GM18907 (cell line): ENCODE results near the gene DENND6B.
"Not testable (repeated sequence)": the region's sequence is repeated elsewhere in the genome, so short reads cannot be mapped to it uniquely, and the experiment has no call there.

Experiments used
- ATAC-seq: cut with Tn5 transposase; IDR thresholded peaks from one replicate; pipeline ENCODE4 v1.9.1; 2021; ENCODE audit warnings: mild to moderate bottlenecking, moderate library complexity; ENCODE audit not compliant: unreplicated experiment

The DENND6B gene

DNA sequence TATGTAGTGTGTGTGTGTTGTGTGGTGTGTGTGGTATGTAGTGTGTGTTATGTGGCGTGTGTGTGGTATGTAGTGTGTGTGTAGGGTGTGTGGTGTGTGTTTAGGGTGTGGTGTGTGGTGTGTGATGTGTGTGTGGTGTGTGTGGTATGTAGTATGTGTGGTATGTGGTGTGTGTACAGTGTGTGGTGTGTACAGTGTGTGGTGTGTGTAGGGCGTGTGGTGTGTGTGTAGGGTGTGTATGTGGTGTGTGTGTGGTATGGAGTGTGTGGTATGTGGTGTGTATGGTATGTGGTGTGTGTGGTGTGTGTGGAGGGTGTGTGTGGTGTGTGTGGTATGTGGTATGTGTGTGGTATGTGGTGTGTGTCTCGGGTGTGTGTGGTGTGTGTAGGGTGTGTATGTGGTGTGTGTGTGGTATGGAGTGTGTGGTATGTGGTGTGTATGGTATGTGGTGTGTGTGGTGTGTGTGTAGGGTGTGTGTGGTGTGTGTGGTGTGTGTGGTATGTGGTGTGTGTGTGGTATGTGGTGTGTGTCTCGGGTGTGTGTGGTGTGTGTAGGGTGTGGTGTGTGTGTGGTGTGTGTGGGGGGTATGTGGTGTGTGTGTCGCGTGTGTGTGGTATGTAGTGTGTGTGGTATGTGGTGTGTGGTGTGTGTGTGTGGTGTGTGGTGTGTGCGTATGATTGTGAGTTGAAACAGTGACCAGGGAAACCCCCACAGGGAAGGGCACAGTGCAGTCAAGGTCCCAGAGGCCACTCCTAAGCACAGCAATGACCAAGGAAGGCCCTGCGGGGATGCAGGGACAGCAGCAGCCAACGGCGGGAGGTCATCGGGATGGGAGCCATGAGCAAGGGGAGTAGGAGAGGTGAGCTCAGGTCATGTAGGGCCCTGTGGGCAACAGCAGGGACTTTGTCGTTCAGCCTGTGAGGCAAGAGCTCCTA lies 13.4 kb upstream of the DENND6B start:
- ATAC-seq: no peak

DNA sequence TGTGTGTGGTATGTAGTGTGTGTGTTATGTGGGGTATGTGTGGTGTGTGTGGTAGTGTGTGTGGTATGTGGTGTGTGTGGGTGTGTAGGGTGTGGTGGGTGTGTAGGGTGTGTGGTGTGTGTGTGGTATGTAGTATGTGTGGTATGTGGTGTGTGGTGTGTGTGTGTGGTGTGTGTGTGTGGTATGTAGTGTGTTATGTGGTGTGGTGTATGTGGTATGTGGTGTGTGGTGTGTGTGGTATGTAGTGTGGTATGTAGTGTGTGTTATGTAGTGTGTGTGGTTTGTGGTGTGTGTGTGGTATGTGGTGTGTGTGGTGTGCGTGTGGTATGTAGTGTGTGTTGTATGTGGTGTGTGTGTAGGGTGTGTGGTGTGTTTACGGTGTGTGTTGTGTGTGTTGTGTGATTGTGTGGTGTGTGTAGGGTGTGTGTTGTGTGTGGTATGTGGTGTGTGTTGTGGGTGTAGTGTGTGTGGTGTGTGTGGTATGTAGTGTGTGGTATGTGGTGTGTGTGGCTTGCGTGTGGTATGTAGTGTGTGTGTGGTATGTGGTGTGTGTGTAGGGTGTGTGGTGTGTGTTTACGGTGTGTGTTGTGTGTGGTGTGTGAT lies 12.1 kb upstream of the DENND6B start:
- no peak for ATAC-seq

DNA sequence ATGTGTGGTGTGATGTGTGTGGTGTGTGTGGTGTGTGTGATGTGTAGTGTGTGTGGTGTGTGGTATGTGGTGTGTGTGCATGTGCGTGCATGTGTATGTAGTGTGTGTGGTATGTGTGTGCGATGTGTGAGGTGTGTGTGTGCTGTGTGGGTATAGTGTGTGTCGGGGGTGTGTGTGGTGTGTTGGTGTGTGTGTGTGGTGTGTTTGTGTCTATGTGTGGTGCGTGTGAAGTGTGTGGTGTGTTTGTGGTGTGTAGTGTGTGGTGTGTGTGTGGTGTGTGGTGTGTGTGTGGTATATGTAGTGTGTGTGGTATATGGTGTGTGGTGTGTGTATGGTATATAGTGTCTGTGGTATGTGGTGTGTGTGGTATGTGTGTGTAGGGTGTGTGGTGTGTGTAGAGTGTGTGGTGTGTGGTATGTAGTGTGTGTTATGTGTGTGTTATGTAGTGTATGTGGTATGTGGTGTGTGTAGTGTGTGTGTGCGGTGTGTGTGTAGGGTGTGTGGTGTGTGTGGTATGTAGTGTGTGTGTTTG lies 11.3 kb upstream of the DENND6B start:
- no peak for ATAC-seq

DNA sequence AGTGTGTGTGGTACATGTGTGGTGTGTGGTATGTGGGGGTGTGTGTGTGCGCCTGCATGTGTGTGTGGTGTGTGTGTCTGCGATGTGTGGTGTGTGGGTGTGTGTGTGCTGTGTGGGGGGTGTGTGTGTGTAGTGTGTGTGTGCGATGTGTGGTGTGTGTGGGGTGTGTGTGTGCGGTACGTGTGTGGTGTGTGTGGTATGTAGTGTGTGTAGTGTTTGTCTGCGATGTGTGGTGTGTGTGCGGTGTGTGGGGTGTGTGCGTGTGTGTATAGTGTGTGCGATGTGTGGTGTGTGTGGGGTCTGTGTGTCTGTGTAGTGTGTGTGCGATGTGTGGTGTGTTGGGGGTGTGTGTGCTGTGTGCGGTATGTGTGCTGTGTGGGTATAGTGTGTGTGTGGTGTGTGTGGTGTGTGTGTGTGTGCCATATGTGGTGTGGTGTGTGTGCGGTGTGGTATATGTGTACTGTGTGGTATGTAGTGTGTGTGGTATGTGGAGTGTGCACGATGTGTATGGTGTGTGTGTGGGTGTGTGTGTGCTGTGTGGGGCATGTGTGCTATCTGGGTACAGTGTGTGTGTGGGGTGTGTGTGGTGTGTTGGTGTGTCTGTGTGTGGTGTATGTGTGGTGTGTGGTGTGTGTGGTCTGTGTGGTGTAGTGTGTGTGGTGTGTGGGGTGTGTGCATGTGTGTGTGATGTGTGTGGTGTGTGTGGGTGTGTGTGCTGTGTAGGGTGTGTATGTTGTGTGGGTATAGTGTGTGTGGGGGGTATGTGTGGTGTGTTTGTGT lies 10.6 kb upstream of the DENND6B start:
- no peak for ATAC-seq

DNA sequence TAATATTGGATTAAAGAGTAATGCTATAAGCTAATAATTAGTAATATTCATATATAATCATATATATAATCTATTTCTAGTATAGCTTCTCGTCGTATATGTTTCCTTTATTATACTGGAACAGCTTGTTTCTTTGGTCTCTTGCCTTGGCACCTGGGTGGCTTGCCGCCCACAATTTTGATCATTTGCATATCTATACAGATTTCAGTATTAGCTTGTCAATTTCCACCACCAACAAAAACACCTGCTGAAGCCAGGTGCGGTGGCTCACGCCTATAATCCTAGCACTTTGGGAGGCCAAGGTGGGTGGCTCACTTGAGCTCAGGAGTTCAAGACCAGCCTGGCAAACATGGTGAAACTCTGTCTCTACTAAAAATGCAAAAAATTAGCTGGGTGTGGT lies 7.6 kb upstream of the DENND6B start:
- ATAC-seq: not testable (repeated sequence)

DNA sequence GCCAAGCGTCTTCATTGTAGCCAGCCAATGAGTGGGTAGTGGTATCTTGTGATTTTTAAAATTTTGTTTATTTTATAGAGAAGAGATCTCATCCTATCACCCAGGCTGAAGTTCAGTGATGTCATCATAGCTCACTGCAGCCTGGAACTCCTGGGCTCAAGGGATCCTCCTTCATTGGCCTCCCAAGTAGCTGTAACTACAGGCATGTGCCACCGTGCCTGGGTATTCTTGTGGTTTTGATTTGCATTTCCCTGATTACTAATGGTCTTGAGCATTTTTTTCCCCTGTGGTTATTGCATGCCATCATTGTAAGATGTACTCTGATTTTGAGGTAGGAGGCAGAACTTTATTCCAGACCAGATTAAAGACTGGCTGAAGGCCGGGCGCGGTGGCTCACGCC lies 2.4 kb upstream of the DENND6B start:
- ATAC-seq: no peak

DNA sequence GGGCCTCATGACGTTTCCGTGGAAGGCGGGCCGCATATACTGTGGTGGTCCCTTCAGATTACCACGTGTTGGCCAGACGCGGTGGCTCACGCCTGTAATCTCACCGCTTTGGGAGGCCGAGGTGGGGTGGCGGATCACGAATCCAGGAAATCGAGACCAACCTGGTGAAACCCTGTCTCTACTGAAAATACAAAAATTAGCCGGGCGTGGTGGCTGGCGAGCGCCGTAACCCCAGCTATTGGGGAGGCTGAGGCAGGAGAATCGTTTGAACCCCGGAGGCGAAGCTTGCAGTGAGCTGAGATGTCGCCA lies 853 bp upstream of the DENND6B start:
- ATAC-seq: no peak

DNA sequence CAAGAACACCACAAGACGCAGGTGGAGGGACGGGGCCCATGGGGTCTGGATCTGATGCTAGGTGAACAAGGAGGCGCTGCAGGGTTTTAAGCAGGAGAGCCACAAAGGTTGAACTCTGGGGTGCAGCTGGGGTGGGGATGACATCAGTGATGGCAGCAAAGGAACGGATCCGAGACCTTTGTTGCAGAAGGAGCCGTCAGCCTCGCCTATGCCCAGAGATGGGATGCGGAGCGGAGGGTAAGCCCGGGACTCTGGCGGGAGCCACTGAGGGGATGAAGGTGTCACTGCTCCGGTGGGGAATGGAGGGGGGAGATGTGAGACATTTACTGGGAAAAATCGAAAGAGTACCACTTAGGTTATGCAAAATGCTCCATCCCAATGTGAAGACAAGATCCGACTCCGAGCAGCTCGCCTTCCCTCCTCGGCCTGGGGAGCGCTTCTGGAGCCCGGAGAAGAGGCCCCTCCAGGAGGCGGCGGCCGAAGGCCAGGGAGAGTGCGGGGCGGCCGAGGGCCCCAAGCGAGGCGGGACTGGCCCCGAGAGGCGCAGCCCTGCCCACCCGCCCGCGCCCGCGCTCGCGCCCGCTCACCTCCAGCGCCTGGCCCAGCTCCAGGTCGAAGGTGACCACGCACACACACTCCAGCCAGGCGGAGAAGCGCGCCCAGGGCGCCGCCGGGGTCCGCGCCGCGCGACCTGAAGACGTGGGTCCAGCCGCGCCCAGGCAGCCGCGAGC lies 422 bp downstream of the DENND6B start:
- no peak for ATAC-seq

DNA sequence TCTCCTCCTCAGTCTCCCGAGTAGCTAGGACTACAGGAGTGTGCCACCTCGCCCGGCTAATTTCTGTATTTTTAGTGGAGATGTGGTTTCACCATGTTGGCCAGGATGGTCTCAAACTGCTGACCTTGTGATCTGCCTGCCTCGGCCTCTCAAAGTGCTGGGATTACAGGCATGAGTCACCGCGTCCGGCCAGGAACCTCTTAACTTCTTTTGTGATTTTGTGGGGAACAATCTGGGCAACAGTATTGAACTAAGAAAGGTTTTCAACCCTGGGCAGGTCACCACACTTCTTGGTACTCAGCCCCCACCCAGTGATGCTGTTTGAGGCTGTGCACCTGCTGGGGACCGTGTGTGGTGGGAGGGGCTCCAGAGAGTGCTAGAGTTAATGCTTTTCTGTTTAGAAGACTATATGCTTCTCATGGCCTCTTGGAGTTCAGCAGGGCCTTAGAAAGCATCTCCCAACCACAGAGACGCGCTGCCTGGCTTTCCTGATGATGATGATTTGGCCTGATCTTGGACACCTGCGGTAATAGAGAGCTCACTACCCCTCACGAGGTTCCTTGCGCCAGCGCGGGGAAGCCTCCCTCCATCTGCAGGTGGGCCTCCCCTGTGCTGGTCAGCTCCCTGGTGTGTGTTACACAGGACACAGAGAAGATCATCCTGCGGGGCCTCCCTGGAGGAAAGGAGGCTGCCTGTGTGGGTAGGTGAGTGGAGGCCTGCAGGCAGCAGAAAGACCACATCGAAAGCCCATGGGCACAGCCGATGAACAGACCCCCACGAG lies 1.2 kb downstream of the DENND6B start:
- no peak for ATAC-seq

DNA sequence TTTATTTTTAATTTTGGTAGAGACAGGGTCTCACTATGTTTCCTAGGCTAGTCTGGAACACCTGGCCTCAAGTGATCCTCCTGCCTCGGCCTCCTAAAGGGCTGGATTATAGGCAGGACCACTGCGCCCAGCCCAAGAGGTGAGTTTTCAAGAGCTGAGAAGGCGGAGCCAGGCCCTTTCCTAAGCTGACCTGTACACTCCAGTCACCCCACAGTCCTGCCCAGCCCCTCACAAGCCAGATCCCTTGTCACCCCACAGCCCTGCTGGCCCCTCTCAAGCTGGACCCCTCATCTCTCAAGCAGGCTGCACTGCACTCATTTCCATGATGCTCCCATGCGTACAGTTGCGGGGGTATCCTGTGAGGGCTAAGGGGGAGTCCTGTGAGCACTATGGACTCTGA lies 2.9 kb downstream of the DENND6B start:
- ATAC-seq: no peak

DNA sequence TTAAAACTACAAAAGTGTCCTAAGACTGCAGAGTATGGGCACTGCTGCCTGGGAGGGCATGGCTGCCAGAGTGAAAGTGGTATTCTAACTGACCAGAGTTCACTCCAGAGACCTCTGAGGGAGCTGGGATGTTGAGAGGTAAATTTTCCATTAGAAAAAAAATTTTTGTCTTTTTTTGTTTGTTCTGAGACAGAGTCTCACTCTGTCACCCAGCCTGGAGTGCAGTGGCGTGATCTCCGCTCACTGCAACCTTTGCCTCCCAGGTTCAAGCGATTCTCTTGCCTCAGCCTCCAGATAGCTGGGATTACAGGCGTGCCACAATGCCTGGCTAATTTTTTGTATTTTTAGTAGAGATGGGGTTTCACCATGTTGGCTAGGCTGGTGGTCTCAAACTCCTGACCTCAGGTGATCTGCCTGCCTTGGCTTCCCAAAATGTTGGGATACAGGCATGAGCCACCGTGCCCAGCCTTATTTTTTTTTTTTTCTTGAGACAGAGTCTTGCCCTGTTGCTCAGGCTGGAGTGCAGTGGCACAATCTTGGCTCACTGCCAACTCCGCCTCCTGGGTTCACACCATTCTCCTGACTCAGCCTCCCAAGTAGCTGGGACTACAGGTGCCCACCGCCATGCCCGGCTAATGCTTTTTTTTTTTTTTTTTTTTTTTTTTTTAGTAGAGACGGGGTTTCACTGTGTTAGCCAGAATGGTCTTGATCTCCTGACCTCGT lies 4.3 kb downstream of the DENND6B start:
- not testable (repeated sequence) for ATAC-seq

DNA sequence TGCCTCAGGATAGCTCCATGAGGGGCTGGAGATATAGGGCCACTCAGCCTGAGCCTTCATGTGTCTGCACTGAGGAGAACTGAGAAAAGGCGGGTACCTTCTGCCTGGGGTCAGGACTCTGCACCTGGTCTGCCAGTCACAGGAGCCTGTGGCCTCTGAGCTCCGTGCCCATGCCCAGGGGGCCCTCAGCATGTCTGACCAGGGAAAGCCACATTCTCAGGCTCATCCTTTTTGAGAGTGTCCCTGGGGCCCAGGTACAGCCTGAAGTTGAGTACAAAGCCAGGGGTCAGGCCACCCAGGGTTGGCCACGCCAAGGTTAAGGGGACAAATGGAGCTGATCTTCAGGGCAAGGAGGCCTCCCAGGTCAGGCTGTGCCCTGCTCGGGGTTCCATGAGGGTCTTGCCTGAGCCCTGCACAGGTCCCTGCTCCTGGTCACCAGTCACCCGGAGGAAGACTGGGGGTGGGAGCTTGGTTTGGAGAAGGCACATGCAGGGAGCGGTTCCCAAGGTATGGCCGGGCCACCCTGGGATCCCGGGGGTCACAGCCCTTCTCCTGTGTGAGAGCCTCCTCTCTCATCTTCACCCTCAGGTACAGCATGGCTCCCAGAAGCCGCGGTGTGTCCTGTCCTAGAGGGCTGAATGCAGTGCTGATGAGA lies 6.0 kb downstream of the DENND6B start:
- ATAC-seq: no peak

DNA sequence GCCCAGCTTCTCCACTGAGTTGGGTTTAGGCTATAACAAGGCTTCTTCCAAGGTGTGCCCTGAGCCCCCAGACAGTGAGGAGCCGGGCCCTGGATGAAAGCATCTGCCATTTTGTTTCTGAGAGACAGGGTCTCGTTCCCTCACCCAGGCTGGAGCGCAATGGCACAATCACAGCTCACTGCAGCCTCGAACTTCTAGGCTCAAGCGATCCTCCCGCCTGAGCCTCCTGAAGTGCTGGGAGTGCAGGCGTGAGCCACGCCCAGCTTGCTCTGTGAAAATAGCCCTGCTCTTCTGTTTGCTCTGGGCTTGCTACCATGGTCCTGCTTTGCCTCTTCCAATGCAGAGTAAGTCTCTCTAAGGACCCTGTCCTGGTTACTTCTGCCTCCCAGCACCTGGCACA lies 6.7 kb downstream of the DENND6B start:
- no peak for ATAC-seq

DNA sequence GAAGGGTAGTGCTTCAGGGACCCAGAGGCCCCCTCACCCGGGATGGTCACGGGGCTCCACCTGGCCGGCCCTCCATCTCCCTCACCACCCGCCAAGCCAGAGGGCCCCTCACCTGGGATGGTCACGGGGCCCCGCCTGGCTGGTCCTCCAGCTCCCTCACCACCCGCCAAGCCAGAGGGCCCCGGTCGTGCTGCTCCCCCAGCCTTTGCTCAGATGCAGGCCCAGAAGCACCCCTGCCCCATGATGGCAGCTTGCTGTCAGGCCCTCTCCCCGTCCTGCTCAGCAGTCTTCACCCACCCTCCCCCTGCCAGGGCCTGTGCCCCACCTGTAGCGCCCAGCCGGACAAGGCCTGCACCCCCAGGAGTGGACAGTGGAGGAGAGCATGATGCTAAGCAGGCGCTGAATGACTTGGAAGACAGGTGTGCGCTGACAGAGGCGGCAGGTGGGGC lies 7.3 kb downstream of the DENND6B start:
- ATAC-seq: no peak

DNA sequence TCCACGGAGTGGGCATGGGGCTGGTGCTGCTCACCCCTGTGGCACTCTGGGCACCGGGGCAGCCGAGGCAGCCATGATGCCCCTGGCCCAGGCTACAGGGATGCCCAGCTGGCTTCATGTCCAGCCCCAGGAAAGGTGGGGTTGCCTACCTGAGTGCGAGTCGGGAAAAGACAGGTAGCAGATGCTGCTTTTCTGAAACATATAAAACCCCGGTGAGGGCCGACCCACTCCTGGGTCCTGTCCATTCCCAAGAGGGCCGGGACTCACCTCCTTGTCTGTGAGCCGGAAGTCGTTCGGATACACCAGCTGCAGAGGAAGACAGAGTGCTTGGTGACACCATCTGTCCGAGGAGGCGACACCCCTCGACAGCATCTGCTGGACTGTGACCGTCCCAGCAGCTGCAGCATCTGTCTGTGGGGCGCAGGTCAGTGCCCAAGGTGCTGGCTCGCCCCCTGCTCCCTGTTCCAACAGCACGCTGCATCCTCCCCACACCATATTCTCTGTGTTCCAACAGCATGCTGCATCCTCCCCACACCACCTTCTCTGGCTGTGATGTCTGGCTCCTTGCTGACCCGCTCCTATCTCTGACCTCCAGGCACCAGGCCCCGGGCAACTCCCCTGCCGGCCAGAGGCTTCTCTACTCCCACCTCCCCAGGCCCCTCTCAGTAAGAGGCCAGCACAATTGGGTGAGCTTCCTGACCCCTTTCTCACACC lies 8.0 kb downstream of the DENND6B start:
- no peak for ATAC-seq

DNA sequence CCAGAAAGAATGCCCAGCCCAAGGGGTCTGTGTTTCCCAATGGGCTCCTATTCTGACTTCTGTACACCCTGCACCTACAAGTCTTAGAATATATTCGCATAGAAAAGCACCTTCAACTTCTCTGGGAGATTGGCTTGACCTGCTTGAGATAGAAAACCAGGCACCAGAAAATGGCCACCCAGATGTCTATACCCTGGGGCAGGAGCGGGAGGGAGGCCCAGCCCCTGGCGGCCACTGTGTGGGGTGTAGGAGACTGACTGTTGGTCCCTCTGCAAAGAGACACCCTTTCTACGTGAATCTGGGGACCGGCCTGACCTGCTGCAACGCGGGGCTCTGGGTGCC lies 8.5 kb downstream of the DENND6B start:
- no peak for ATAC-seq

DNA sequence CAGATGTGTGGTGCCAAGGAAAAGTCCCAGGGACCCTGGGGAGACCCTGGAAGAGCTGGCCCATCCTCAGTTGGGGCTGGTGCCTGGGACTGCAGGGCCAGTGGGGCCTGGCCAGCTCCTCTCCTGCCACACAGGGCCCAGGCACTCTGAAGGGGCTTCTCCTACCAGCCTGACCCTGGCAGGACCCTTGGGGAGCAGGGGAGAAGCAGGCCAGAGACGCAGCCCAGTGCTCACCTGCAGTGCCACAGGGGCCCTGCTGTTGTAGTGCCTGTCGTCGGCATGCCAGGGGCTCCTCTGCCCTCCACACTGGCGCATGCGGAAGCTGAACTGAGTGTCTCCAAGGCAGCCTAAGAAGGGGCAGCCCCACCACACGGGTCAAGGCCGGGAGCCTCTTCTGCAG lies 9.1 kb downstream of the DENND6B start:
- no peak for ATAC-seq

DNA sequence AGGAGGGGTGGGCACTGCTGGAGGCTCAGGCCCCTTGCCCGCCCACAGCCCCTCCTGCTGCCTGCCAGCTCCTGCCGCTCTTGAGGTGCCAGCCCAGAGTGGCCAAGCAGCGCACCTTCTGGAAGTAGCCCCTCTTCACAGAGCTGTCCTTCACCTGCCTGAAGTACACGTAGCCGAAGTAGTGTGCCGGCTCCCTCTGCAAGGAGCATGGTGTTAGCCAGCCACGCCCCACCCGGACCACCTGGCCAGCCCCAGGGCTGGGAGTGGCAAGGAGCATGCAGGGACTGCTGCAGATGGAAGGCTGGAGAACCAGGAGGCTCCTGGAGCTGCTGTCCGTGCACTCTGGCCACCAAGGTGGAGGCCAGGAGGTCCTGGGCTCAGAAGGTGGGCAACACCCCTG lies 9.6 kb downstream of the DENND6B start:
- ATAC-seq: no peak
